GM21390 (cell line): ENCODE data around the gene RAPGEF4.

Source experiments
- ATAC-seq: cut with Tn5 transposase; IDR thresholded peaks from one replicate; pipeline ENCODE4 v1.9.1; 2021; ENCODE audit not compliant: unreplicated experiment

The RAPGEF4 gene

GRCh38 chr2:172964511-172965139, 229.0 kb downstream of the RAPGEF4 start:
- ATAC-seq: no peak

GRCh38 chr2:172965433-172966212, 230.0 kb downstream of the RAPGEF4 start:
- no peak for ATAC-seq

GRCh38 chr2:172967036-172967982, 231.7 kb downstream of the RAPGEF4 start:
- no peak for ATAC-seq

- no peak for ATAC-seq
These were observed 232.4 kb downstream of the RAPGEF4 start for GRCh38 chr2:172968061-172968469.

GRCh38 chr2:172969166-172969565, 233.5 kb downstream of the RAPGEF4 start:
- no peak for ATAC-seq

GRCh38 chr2:172969609-172970008, 234.0 kb downstream of the RAPGEF4 start:
- no peak for ATAC-seq

DNA sequence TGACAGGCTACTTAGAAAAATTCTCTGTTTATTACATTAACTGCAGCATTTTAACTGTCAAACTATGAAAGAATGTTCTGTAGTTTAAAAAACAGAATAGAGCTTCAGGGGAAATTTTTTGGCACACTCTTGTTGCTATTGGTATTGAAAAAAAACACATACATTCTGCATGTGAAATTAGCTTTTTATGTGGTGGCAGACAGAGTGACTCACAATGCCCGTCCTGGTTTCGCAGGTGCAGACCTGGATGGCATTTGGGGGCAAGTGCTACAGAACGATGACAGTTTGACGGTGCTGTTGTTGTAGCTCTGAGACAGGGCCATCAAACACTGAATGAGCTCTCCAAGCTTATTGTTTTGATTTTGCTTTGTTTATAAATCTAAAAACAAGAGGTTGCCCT, 235.0 kb downstream of the RAPGEF4 start:
- no peak for ATAC-seq

DNA sequence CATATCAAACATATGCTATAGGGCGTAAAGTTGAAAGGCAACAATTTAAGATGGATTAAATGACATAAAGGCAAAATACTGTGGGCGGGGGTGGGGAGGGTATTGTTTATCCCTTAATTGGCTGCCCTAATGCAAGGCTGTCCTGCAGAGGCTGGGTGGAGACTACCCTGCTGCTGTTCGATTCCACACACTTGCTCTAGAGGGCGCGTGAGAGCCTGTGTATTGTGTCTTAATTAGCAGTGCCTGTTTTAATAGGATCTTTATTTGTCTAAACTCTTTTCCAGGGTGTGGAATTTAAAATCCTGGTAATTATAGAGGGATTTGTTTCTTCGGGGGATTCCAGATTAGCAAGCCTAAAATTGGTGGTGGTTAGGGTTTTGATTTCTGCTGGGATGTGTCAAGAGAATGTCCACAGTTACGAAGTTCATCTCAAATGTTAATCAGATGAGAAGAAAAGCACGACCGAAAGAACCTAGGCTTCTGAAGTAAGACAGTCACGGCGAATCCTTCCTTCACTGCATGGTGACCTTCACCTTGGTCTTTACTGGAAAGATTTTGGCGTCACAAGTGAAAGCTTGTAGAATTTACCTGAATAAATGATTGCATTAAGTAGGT, 236.5 kb downstream of the RAPGEF4 start:
- no peak for ATAC-seq

- no peak for ATAC-seq
These were observed 239.1 kb downstream of the RAPGEF4 start for GRCh38 chr2:172974762-172975161.

GRCh38 chr2:172976116-172976515, 240.5 kb downstream of the RAPGEF4 start:
- ATAC-seq: no peak

- no peak for ATAC-seq
These were observed 241.2 kb downstream of the RAPGEF4 start for GRCh38 chr2:172976816-172977215.

DNA sequence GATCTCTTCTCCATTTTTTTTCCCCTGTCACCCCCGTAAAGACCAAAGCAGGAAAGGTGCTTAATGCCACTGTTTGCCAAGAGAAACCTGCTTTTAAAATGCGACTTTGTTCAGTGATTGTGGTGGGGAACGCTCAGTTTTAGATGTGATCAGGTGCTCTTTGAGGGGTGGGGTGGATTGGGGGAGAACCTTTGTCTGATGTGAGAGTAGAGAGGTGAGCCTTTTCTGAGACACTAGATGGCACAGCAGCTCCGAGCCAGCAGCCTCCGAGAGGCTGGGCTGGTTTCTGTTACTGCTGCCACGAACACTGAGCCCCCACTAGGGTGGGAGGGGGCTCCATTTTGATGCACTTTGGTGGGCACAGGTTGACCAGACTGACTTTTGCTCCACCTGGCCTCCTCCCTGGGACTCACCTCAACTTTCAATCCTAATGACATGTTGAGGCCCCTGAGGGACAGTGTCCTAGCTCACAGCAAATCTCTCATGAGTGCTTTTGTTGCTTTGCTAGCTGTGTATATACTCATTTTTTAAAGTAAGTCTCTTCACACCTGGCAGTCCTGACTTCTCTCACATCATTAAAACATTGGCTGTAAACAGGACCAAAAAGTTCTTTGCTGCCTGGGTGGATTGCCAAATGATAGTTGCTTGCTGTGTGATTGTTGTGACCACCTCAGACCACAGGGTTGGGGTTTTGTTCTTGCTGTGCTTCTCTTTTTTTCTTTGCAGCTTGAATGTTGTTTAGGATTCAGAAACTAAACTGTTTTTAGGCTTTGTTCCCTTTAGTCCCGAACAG, 241.8 kb downstream of the RAPGEF4 start:
- ATAC-seq: no peak

- ATAC-seq: no peak
These were observed 242.4 kb downstream of the RAPGEF4 start for GRCh38 chr2:172978063-172978383.

DNA sequence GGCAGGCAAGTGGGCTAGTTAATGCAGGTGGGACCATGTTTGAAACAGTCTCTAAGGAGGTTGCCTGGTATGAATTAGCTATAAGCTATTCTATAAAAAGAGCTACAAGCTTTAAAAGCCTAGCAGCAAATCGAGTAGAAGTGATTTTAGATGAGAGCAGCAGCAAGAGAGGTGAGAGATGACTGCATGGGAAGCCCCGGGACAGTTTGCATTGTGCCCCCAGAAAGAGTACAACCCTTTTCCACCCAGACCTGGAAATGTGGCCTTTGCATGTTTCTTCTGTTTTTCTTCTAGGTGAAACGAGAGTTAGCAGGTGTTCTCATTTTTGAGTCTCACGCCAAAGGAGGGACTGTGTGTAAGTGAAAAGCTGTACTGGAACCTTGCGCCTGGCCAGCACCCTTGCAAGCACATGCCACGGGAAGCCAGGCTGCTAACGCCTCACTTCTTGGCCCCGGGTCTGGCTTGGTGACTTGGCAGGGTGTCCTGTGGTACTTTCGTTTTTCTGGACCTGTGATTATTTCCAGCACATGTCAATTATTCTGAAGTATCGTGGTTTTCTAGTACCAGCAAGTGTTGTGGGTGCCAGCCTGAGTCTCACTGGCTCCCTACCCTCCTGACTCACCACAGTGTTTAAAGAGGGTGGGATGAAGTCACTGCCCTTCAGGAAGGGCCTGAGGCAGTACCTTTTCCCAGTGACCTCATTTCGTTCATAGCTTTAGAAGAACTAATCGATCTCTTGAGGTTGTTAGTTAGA, 249.7 kb downstream of the RAPGEF4 start:
- ATAC-seq: no peak

DNA sequence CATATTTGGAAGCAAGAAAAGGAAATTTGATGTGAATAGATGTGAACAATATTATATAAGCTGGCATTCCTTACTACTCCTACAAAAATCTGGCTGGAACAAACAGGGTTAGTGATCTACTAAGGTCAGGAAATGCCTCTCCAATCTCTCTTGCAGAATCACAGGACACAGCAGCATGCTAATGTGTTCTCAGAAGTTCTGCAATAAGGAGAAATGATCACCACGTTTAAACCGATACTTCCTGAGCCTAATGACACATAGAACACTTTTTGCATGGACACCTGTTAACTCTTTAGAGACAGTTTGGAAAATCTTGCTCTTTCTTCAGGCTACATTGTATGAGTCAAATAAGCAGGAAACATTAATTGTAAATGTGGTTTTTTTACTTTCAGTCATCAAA, 250.4 kb downstream of the RAPGEF4 start:
- no peak for ATAC-seq

- ATAC-seq: no peak
These were observed 253.1 kb downstream of the RAPGEF4 start for GRCh38 chr2:172988728-172989127.

DNA sequence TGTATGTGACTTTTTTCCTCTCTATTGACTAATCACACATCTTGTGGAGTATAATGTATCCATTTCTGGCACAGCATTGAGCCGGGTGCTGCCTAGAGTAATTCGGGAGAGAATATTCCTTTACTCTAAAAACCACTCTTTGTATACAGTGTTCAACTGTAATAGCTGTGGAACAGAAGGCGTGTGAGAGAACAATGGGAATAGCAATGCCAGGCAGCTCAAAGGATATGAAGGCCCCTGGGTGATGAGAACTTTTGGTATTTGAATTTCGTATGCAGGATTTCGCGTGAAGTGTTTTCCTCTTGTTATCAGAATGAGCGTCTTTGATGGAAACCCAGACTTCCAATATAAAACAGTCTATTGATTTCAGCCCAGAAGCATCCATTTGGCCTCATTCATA, 255.4 kb downstream of the RAPGEF4 start:
- ATAC-seq: no peak

DNA sequence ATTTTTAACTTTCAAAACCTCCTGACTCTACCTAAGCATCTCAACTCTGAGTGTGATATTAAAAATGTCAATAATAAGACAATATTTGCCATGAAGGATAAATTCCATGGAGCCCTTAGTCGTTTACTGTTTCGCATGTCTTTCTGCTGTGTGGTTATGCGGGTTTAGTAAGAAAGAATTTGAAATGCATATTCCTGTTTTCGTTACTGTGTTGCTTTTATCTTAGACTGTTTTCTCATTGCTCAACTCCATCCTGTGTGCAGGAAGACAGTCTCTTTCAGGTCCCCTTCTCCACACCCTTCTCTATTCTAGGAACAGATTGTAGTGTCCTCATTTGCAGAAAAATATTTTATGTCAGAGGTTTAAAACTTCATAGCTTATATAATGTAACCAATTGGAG, 257.5 kb downstream of the RAPGEF4 start:
- ATAC-seq: no peak

- ATAC-seq: no peak
These were observed 258.5 kb downstream of the RAPGEF4 start for GRCh38 chr2:172993931-172994717.
